Measurements from ENCODE around the gene STEAP3.

STEAP3 gene

GRCh38 chr2:119223521-119224390 lies at the start of gene STEAP3:
TSS of gene STEAP3 (plus strand) at chr2:119223834. CDS start at chr2:119231013, 7,179 bp downstream.
- DNase-seq = peak; percentile 58

GRCh38 chr2:119174216-119174992 lies 49.2 kb upstream of the STEAP3 start:
- peak; percentile 22 for DNase-seq

- no peak for DNase-seq
Observed at GRCh38 chr2:119174993-119175347, 48.7 kb upstream of the STEAP3 start.

GRCh38 chr2:119175517-119175916 lies 48.1 kb upstream of the STEAP3 start:
- no peak for DNase-seq

GRCh38 chr2:119177171-119177837 lies 46.3 kb upstream of the STEAP3 start:
- no peak for DNase-seq

GRCh38 chr2:119177838-119178190 lies 45.8 kb upstream of the STEAP3 start:
- no peak for DNase-seq

- DNase-seq = no peak
Observed at GRCh38 chr2:119178776-119179175, 44.9 kb upstream of the STEAP3 start.

GRCh38 chr2:119179202-119179601 lies 44.4 kb upstream of the STEAP3 start:
- DNase-seq = no peak

- DNase-seq = no peak
Observed at GRCh38 chr2:119179991-119180390, 43.6 kb upstream of the STEAP3 start.

GRCh38 chr2:119180892-119181291 lies 42.7 kb upstream of the STEAP3 start:
- DNase-seq = no peak

GRCh38 chr2:119181391-119181790 lies 42.2 kb upstream of the STEAP3 start:
- no peak for DNase-seq

GRCh38 chr2:119181791-119182445 lies 41.7 kb upstream of the STEAP3 start:
- DNase-seq = no peak

GRCh38 chr2:119184512-119184911 lies 39.1 kb upstream of the STEAP3 start:
- DNase-seq = no peak

GRCh38 chr2:119190321-119191111 lies 33.1 kb upstream of the STEAP3 start:
- DNase-seq = no peak

- no peak for DNase-seq
Observed at GRCh38 chr2:119192893-119193292, 30.7 kb upstream of the STEAP3 start.

- no peak for DNase-seq
Observed at GRCh38 chr2:119195001-119195400, 28.6 kb upstream of the STEAP3 start.

GRCh38 chr2:119195887-119196286 lies 27.7 kb upstream of the STEAP3 start:
- DNase-seq = no peak

GRCh38 chr2:119196301-119197125 lies 27.1 kb upstream of the STEAP3 start:
- no peak for DNase-seq

GRCh38 chr2:119197126-119197405 lies 26.6 kb upstream of the STEAP3 start:
- no peak for DNase-seq

- no peak for DNase-seq
Observed at GRCh38 chr2:119197529-119198239, 25.9 kb upstream of the STEAP3 start.

All from NCI-H1105 (cell line).